HFF-Myc (cell line): ENCODE results near the gene MYRFL.
"Not testable (repeated sequence)": the region's sequence is repeated elsewhere in the genome, so short reads cannot be mapped to it uniquely, and the experiment has no call there.

ENCODE experiments used
- DNase-seq: peaks from one replicate; pipeline ENCODE4 v3.0.0-alpha.2; 2011; ENCODE audit warnings: low read depth; ENCODE audit errors: extremely low read depth
- H3K4me3 ChIP-seq: replicated peaks from 2 replicates; pipeline ENCODE4 v1.5.1; 2011; ENCODE audit warnings: low read depth, mild to moderate bottlenecking, control low read depth, low read length
- TF ChIP-seq, protein P1 (sequence below): IDR thresholded peaks from 2 replicates; pipeline ENCODE4 v1.5.1; 2012; ENCODE audit warnings: mild to moderate bottlenecking, low read depth, low read length, control low read depth; ENCODE audit errors: missing control alignments

MYRFL gene

GRCh38 chr12:69985656-69986055 lies 160.6 kb downstream of the MYRFL start:
- TF ChIP-seq, protein P1, sequence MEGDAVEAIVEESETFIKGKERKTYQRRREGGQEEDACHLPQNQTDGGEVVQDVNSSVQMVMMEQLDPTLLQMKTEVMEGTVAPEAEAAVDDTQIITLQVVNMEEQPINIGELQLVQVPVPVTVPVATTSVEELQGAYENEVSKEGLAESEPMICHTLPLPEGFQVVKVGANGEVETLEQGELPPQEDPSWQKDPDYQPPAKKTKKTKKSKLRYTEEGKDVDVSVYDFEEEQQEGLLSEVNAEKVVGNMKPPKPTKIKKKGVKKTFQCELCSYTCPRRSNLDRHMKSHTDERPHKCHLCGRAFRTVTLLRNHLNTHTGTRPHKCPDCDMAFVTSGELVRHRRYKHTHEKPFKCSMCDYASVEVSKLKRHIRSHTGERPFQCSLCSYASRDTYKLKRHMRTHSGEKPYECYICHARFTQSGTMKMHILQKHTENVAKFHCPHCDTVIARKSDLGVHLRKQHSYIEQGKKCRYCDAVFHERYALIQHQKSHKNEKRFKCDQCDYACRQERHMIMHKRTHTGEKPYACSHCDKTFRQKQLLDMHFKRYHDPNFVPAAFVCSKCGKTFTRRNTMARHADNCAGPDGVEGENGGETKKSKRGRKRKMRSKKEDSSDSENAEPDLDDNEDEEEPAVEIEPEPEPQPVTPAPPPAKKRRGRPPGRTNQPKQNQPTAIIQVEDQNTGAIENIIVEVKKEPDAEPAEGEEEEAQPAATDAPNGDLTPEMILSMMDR = peak; percentile 29
- no peak overlapping the region for H3K4me3 ChIP-seq
- no peak for DNase-seq

GRCh38 chr12:69986114-69986513 lies 161.1 kb downstream of the MYRFL start:
- TF ChIP-seq, protein P1 = no peak
- no peak overlapping the region for H3K4me3 ChIP-seq
- no peak for DNase-seq

DNA sequence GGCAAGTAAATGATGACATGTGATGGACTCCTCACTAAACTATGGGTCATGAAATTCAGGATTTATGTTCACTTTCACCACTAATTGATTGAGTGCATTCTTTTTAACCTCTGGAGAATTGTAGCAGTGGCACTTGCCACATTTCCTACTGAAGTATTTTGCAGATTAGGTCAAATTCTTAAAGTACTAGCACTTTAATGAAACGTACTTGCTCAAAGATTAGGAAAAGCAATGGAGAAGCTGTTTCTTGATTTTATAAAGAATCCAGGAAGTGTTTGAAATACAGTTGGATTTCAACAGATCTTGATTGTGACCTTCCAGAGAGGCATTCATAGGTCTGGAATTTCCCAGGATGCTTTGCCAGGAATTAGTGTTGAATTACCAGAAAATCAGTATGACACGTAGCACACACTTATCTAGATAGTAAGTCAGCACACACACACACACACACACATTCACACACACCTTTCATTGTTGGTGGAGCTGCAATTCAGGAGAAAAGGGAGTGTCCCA lies 162.6 kb downstream of the MYRFL start:
- TF ChIP-seq, protein P1 = no peak
- no peak overlapping the region for H3K4me3 ChIP-seq
- peak; percentile 85 for DNase-seq

GRCh38 chr12:69988481-69989321 lies 163.7 kb downstream of the MYRFL start:
- no peak overlapping the region for H3K4me3 ChIP-seq
- TF ChIP-seq, protein P1 = no peak

GRCh38 chr12:69991690-69992288 lies 166.8 kb downstream of the MYRFL start:
- TF ChIP-seq, protein P1 = no peak
- H3K4me3 ChIP-seq = no peak overlapping the region
- no peak for DNase-seq

More at GRCh38 chr12:69988481-69989321, 163.7 kb downstream of the MYRFL start:
- DNase-seq = no peak

DNA sequence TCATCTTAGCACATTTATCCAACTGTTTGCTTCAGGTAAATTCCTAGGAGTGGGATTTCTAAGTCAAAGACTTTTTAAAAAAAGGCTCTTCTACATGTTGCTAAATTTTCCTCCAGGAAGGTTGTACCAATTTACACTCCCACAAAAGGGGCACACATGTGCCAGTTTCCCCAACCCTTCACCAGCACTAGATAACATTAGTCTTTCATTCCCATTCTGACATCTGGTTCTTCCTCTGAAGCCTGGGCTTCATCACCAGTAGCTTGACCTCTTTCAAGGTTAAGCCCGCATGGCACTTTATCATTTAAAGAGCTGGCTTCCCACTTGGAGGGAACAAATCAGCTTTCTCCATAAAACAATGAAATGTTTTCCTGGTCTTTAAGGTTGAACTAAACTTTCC lies 168.4 kb downstream of the MYRFL start:
- no peak overlapping the region for H3K4me3 ChIP-seq
- TF ChIP-seq, protein P1 = no peak
- DNase-seq = no peak

DNA sequence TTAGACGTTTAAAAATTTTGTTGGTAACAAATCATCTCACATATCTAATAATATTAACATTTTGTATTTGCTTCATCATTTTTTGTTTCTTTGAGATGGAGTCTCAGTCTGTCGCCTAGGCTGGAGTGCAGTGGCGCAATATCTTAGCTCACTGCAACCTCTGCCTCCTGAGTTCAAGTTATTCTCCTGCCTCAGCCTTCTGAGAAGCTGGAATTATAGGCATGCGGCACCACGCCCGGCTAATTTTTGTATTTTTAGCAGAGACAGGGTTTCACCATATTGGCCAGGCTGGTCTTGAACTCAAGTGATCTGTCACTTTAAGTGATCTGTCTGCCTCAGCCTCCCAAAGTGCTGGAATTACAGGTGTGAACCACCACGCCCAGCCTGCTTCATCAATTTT lies 169.1 kb downstream of the MYRFL start:
- not testable (repeated sequence) for DNase-seq, H3K4me3 ChIP-seq
